DND-41 (cell line): ENCODE measurements around the gene SLC6A11.

ENCODE experiments used
- ATAC-seq: fragments of 200-7000 bp; cut with Tn5 transposase; 3 replicates; pipeline ENCODE4 v1.9.1; 2021; ENCODE audit warnings: low read depth; ENCODE audit not compliant: insufficient read depth
- DNase-seq: peaks from one replicate; pipeline ENCODE4 v3.0.0-alpha.2; 2020
- H2AFZ ChIP-seq: 2 replicates; pipeline ENCODE4 v1.6.0; 2012; ENCODE audit warnings: low read depth, low read length
- H3K27ac ChIP-seq: 2 replicates; pipeline ENCODE4 v1.5.1; 2012; ENCODE audit warnings: low read length, inconsistent platforms
- H3K27me3 ChIP-seq: fragments of 200-600 bp; sonication (generic); 2 replicates; pipeline ENCODE4 v1.6.0; 2012; ENCODE audit warnings: low read length, mild to moderate bottlenecking, inconsistent platforms; ENCODE audit not compliant: insufficient read depth, poor library complexity
- H3K36me3 ChIP-seq: 2 replicates; pipeline ENCODE4 v1.5.1; 2012; ENCODE audit warnings: low read length, inconsistent platforms; ENCODE audit not compliant: insufficient read depth
- H3K4me1 ChIP-seq: 2 replicates; pipeline ENCODE4 v1.5.1; 2012; ENCODE audit warnings: mild to moderate bottlenecking, low read length; ENCODE audit not compliant: insufficient read depth
- H3K4me2 ChIP-seq: 2 replicates; pipeline ENCODE4 v1.6.0; 2012; ENCODE audit warnings: mild to moderate bottlenecking, moderate library complexity, low read length, inconsistent platforms; ENCODE audit not compliant: insufficient read depth
- H3K4me3 ChIP-seq, 2 experiments: fragments of 200-600 bp in 1 of 2; shearing (Covaris generic) in 1 of 2; 2 replicates each; pipeline ENCODE4 v1.5.1; 2012 to 2016; ENCODE audit warnings: inconsistent platforms in 2 of 2, low read length in 2 of 2, mild to moderate bottlenecking in 2 of 2, low read depth in 1 of 2, moderate library complexity in 1 of 2
- H3K79me2 ChIP-seq: 2 replicates; pipeline ENCODE4 v1.6.0; 2012; ENCODE audit warnings: low read length, inconsistent platforms; ENCODE audit not compliant: insufficient read depth
- H3K9ac ChIP-seq: 2 replicates; pipeline ENCODE4 v1.6.0; 2012; ENCODE audit warnings: low read depth, mild to moderate bottlenecking, inconsistent platforms, low read length, moderate library complexity
- H3K9me3 ChIP-seq: 2 replicates; pipeline ENCODE4 v1.5.1; 2012; ENCODE audit warnings: low read length, moderate library complexity, mild to moderate bottlenecking, inconsistent platforms; ENCODE audit not compliant: insufficient read depth, severe bottlenecking
- H4K20me1 ChIP-seq: 2 replicates; pipeline ENCODE4 v1.6.0; 2012; ENCODE audit warnings: low read length; ENCODE audit not compliant: insufficient read depth
- CTCF ChIP-seq: IDR thresholded peaks from 2 replicates; pipeline ENCODE4 v1.5.1; 2012; ENCODE audit warnings: borderline replicate concordance, low read length, moderate library complexity, mild to moderate bottlenecking; ENCODE audit not compliant: poor library complexity, severe bottlenecking; ENCODE audit errors: extremely low read depth
- EZH2 ChIP-seq: IDR thresholded peaks from 3 replicates; pipeline ENCODE4 v1.6.1; 2012; ENCODE audit warnings: borderline replicate concordance, low read depth, mild to moderate bottlenecking, moderate library complexity, low read length, inconsistent platforms; ENCODE audit not compliant: severe bottlenecking

SLC6A11 gene

GRCh38 chr3:10843378-10843777, 27.4 kb downstream of the SLC6A11 start:
- H3K79me2 ChIP-seq: no peaks in the 10 kb centered on the region
- H3K4me1 ChIP-seq: no peaks in the 10 kb centered on the region
- H3K36me3 ChIP-seq: no peaks in the 10 kb centered on the region
- H2AFZ ChIP-seq: no peak overlapping the region
- no peak overlapping the region for H3K27ac ChIP-seq
- peaks cover 10% of the 10 kb centered on the region for H3K27me3 ChIP-seq
- no peak overlapping the region for H3K4me3 ChIP-seq
- ATAC-seq (no peak), DNase-seq (no peak)
- H4K20me1 ChIP-seq: no peaks in the 10 kb centered on the region
- H3K9ac ChIP-seq: no peak overlapping the region
- H3K4me2 ChIP-seq: no peak overlapping the region
- TF ChIP-seq CTCF: no peak
- TF ChIP-seq EZH2: no peak
- H3K9me3 ChIP-seq: no peaks in the 10 kb centered on the region

- H4K20me1 ChIP-seq: no peaks in the 10 kb centered on the region
- H3K79me2 ChIP-seq: no peaks in the 10 kb centered on the region
- no peak overlapping the region for H3K4me3 ChIP-seq
- no peak overlapping the region for H3K4me2 ChIP-seq
- ATAC-seq: no peak
- H2AFZ ChIP-seq: no peak overlapping the region
- H3K9ac ChIP-seq: no peak overlapping the region
- H3K9me3 ChIP-seq: no peaks in the 10 kb centered on the region
- H3K27me3 ChIP-seq: peaks cover 10% of the 10 kb centered on the region
- no peak overlapping the region for H3K27ac ChIP-seq
- H3K4me1 ChIP-seq: no peaks in the 10 kb centered on the region
- no peak for TF ChIP-seq CTCF
- TF ChIP-seq EZH2: no peak
- no peaks in the 10 kb centered on the region for H3K36me3 ChIP-seq
- no peak for DNase-seq
These were observed 29.2 kb downstream of the SLC6A11 start for GRCh38 chr3:10845001-10845761.

GRCh38 chr3:10845839-10846656, 30.0 kb downstream of the SLC6A11 start:
- Histone ChIP-seq H3K79me2 (no peaks in the 10 kb centered on the region), H3K36me3 (no peaks in the 10 kb centered on the region), H3K4me2 (no peak overlapping the region), H3K9ac (no peak overlapping the region), H3K4me3 (no peak overlapping the region), H2AFZ (no peak overlapping the region), H3K4me1 (no peaks in the 10 kb centered on the region), H3K9me3 (no peaks in the 10 kb centered on the region), H3K27me3 (peaks cover 10% of the 10 kb centered on the region), H4K20me1 (no peaks in the 10 kb centered on the region), H3K27ac (no peak overlapping the region)
- TF ChIP-seq CTCF (no peak), EZH2 (no peak)
- DNase-seq: no peak
- ATAC-seq: no peak
